Measurements from ENCODE around the gene ERC2.

The ERC2 gene

DNA sequence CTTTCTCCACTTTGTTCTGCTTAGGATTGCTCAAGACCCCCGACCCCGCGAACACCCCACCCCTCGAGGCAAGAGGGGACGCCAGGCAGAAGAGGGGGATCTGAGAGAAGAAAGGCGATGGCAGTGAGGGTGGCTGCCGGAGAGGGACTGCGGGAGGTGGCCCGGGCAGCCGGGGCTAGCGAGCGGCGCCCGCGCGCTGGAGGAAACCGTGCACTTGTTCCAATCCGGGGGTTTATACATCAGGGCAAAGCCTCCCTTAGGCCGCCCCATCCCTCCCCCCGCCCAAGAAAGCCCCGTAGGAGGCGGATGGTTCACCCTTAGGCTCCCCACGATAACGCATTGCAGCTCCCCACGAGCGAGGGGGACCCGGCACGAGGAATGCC is 475 bp downstream of the ERC2 start:
- peak; percentile 27 for DNase-seq
- Histone ChIP-seq H3K4me3 (ENCODE audit: low read depth, low read length) (peak overlapping the region; percentile 83), H3K36me3 (no peaks in the 10 kb centered on the region), H3K27ac (no peak overlapping the region; the same call in 1 of the 2 replicates), H3K9me3 (ENCODE audit: severe bottlenecking) (no peaks in the 10 kb centered on the region), H3K27me3 (ENCODE audit: insufficient read depth, low read depth, severe bottlenecking) (no peaks in the 10 kb centered on the region)
- TF ChIP-seq CTCF (IDR thresholded peaks at IDR 0.05; ENCODE audit: low read depth, low read length), result no peak

- no peak overlapping the region for H3K27ac ChIP-seq
- peak overlapping the region; percentile 83 for H3K4me3 ChIP-seq (ENCODE audit: low read depth, low read length)
- TF ChIP-seq CTCF (IDR thresholded peaks at IDR 0.05; ENCODE audit: low read depth, low read length), result no peak
- H3K9me3 ChIP-seq (ENCODE audit: severe bottlenecking), result no peaks in the 10 kb centered on the region
- peak; percentile 92 for DNase-seq
- no peaks in the 10 kb centered on the region for H3K36me3 ChIP-seq
- no peaks in the 10 kb centered on the region for H3K27me3 ChIP-seq (ENCODE audit: insufficient read depth, low read depth, severe bottlenecking)
Measured at GRCh38 chr3:56467108-56467507, 1.2 kb downstream of the ERC2 start.

DNA sequence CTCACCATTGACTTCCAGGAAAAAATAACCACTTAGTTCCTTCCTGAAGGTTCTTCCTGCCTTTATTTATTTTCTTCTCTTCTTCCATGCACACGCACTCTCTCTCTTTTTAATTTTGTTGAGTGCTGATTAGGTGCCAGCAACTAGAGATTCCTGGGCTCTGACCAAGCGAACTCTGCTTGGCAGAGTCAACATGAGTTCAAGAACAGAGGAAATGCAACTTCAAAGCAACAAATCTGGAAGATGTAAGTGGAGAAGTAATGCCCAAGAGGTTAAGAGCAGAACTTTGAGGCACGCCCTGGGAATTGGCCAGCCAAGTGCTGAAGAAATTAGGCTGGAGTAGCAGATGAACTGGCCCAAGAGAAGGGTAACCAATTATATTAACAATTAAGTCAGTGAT is 8.5 kb downstream of the ERC2 start:
- no peak for TF ChIP-seq CTCF (IDR thresholded peaks at IDR 0.05; ENCODE audit: low read depth, low read length)
- H3K27me3 ChIP-seq (ENCODE audit: insufficient read depth, low read depth, severe bottlenecking), result no peaks in the 10 kb centered on the region
- no peak overlapping the region for H3K27ac ChIP-seq
- H3K36me3 ChIP-seq, result no peaks in the 10 kb centered on the region
- H3K9me3 ChIP-seq (ENCODE audit: severe bottlenecking), result no peaks in the 10 kb centered on the region
- no peak overlapping the region for H3K4me3 ChIP-seq (ENCODE audit: low read depth, low read length)
- DNase-seq, result no peak

- Histone ChIP-seq H3K27me3 (ENCODE audit: insufficient read depth, low read depth, severe bottlenecking) (no peaks in the 10 kb centered on the region), H3K4me3 (ENCODE audit: low read depth, low read length) (no peak overlapping the region), H3K36me3 (no peaks in the 10 kb centered on the region), H3K9me3 (ENCODE audit: severe bottlenecking) (no peaks in the 10 kb centered on the region), H3K27ac (no peak overlapping the region)
- DNase-seq, result no peak
- TF ChIP-seq CTCF (IDR thresholded peaks at IDR 0.05; ENCODE audit: low read depth, low read length), result no peak
Measured at GRCh38 chr3:56459104-56459496, 9.2 kb downstream of the ERC2 start.

DNA sequence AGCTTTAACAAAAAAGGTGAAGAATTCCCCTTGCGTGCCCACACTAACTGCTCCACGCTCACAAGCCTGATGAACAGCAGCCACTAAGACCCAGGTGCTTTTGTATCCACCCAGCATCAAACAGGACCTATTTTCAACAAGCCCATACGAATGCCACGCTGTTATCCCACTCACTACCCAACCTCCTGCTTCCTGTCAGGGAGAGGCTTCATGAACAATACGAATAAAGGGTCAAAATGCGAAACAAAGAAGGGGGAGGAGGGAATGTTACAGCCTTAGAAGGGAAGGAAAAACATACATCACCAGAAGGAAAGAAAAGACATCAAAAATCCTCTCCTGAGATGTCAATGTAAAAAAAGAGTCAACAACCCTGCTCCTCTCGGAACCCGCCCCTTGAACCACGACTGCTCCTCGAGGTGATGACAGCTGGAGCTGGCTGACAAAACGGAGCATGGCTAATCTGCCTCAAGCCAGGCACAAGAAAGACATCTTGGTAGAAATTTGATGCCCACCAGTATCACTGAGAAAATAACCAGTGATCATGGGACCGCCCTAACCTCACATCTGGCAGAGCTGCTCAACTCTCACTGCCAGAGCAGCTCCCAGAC is 9.7 kb downstream of the ERC2 start:
- no peak for TF ChIP-seq CTCF (IDR thresholded peaks at IDR 0.05; ENCODE audit: low read depth, low read length)

GRCh38 chr3:56456117-56456516 is 12.2 kb downstream of the ERC2 start:
- DNase-seq, result no peak
- Histone ChIP-seq H3K9me3 (ENCODE audit: severe bottlenecking) (no peaks in the 10 kb centered on the region), H3K27ac (no peak overlapping the region), H3K4me3 (ENCODE audit: low read depth, low read length) (no peak overlapping the region), H3K36me3 (no peaks in the 10 kb centered on the region), H3K27me3 (ENCODE audit: insufficient read depth, low read depth, severe bottlenecking) (no peaks in the 10 kb centered on the region)
- no peak for TF ChIP-seq CTCF (IDR thresholded peaks at IDR 0.05; ENCODE audit: low read depth, low read length)

More for the DNA sequence above, 9.7 kb downstream of the ERC2 start:
- Histone ChIP-seq H3K9me3 (ENCODE audit: severe bottlenecking) (no peaks in the 10 kb centered on the region), H3K36me3 (no peaks in the 10 kb centered on the region), H3K27ac (no peak overlapping the region), H3K27me3 (ENCODE audit: insufficient read depth, low read depth, severe bottlenecking) (no peaks in the 10 kb centered on the region), H3K4me3 (ENCODE audit: low read depth, low read length) (no peak overlapping the region)
- no peak for DNase-seq

Data from WERI-Rb-1 (cell line).